Stimulated activated naive CD8-positive, alpha-beta T cell treated with anti-CD3 and anti-CD28 coated beads, Interleukin-15, amount 100 ng/mL, for 72 hours (primary cell): Measurements from ENCODE around the gene GIT2.
A peak's percentile ranks its signal among the peaks of the same experiment; 100 is the strongest.

Source experiments
- ATAC-seq: fragments of 150-1000 bp; cut with Tn5 transposase; 2 replicates; pipeline ENCODE4 v1.10.0; 2021; ENCODE audit warnings: mild to moderate bottlenecking, moderate library complexity
- DNase-seq, 2 donors: peaks; one replicate each; pipeline ENCODE4 v3.0.0; 2021 to 2022
- H3K27ac Mint-ChIP-seq, 2 donors: one replicate each; pipeline ENCODE4 v1.8.0; 2022; ENCODE audit warnings: mild to moderate bottlenecking in 2 of 2, mixed read lengths in 2 of 2, moderate library complexity in 2 of 2
- H3K27me3 Mint-ChIP-seq: one replicate; pipeline ENCODE4 v1.8.0; 2022; ENCODE audit warnings: mixed read lengths
- H3K4me1 Mint-ChIP-seq: one replicate; pipeline ENCODE4 v1.8.0; 2022; ENCODE audit warnings: mild to moderate bottlenecking, mixed read lengths
- H3K4me3 Mint-ChIP-seq, 2 donors: one replicate each; pipeline ENCODE4 v1.8.0; 2022; ENCODE audit warnings: mild to moderate bottlenecking in 2 of 2, mixed read lengths in 2 of 2, moderate library complexity in 1 of 2
- H3K9me3 Mint-ChIP-seq, 2 donors: one replicate each; pipeline ENCODE4 v1.8.0; 2022; ENCODE audit warnings: mixed read lengths in 2 of 2

GIT2 gene

DNA sequence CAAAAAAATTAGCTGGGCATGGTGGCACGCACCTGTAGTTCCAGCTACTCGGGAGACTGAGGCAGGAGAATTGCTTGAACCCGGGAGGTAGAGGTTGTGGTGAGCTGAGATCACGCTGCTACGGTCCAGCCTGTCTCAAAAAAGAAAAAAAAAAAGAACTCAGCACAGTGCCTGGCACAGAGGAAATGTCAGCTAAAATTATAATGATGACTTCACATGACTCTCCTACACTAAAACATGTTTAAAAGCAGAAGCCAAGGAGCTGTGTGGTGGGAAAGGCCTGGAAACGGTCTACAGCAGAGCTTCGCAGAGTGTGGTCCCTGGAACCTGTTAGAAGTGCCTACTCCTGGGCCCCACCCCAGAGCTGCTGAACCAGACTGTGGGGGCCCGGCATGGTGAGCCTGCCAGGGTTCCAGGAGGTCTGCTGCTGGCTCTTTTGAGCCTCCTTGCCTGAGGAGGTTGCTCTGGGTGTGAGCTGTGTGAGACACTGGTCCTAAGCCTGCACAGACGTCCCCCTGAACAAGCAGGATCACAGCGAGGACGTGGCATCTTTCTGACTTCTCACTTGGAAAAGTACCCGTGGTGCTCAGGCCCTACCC lies 68.0 kb downstream of the GIT2 start:
- Mint-ChIP-seq H3K4me1 (no peaks in the 10 kb centered on the region), H3K27ac (no peak overlapping the region), H3K9me3 (no peaks in the 10 kb centered on the region), H3K27me3 (no peaks in the 10 kb centered on the region), H3K4me3 (no peak overlapping the region)
- ATAC-seq (no peak), DNase-seq (no peak)

DNA sequence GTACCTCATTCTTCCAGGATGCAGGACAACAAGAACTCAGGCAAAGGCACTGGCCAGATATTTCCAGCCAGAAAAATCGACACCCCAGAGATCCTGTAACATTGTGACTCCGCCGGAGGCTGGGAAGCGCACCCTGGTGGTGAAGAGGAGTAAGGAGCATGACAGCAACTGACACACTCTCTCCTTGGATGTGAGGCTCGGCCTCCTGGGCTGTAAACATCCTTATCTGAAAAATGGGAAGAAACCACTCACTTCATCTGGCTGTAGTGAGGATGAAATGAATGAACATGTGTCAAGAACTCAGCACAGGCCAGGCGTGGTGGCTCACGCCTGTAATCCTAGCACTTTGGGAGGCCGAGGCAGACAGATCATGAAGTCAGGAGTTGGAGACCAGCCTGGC lies 68.5 kb downstream of the GIT2 start:
- DNase-seq = peak in 1 of 2 donors; percentile 22
- Mint-ChIP-seq H3K27me3 (no peaks in the 10 kb centered on the region), H3K4me3 (no peak overlapping the region), H3K27ac (peak overlapping the region in 1 of 2 donors; percentile 38), H3K4me1 (no peaks in the 10 kb centered on the region), H3K9me3 (no peaks in the 10 kb centered on the region)
- ATAC-seq = peak; percentile 63

DNA sequence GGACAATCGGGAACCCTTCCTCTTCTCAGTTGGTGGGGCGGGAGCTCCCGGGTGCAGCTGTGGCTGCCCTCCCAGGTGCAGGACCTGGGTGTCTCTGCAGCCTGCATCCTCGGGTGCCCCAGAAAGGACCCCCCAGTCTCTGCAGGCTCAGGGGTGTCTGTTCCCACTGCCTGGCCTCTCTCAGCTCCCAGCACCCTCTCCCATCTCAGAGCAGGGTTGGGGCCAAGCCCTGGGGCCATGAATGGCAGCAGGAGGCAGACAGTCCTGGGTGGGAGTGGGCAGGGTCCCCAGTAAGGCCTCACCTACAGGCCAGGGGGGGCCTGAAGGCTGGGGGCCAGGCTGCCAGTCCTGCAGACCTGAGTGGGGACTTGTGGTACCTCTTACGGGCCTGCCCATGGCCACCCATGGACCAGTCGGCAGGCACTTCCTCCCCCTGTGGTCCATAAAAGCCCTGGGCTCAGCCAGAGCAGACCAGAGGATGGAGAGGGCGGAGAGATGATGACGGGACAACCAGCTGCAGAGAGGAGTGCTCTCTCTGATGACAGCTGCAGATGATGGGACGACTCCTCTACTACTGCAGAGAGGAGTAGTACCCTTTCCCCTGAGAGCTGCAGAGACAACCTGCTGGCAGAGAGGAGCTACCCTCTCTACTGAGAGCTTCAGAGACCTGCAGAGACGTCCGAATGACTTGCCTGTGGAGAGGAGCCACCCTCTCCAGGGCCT lies 69.5 kb downstream of the GIT2 start:
- ATAC-seq (no peak), DNase-seq (no peak)
- Mint-ChIP-seq H3K4me3 (no peak overlapping the region), H3K27ac (no peak overlapping the region), H3K27me3 (no peaks in the 10 kb centered on the region), H3K9me3 (no peaks in the 10 kb centered on the region), H3K4me1 (no peaks in the 10 kb centered on the region)

DNA sequence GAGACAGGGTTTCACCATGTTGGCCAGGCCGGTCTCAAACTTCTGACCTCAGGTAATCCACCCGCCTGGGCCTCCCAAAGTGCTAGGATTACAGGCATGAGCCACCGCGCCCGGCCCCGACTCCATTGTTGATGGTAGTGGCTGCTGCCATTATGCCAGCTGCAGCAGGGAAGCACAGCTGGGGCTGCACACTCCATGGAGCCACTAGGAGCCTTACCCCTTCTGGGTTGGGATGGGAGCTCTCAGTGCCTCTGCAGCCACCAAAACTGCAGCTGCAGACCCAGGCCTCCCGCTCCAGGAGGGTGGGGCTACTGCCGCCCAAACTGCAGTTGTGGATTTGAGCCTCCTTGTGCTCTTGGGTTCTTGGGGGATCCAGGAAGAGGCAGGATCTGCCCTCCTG lies 70.2 kb downstream of the GIT2 start:
- H3K4me1 Mint-ChIP-seq = no peaks in the 10 kb centered on the region
- no peak for DNase-seq
- H3K4me3 Mint-ChIP-seq = no peak overlapping the region
- no peaks in the 10 kb centered on the region for H3K27me3 Mint-ChIP-seq
- ATAC-seq = no peak
- H3K27ac Mint-ChIP-seq = no peak overlapping the region
- H3K9me3 Mint-ChIP-seq = no peaks in the 10 kb centered on the region

DNA sequence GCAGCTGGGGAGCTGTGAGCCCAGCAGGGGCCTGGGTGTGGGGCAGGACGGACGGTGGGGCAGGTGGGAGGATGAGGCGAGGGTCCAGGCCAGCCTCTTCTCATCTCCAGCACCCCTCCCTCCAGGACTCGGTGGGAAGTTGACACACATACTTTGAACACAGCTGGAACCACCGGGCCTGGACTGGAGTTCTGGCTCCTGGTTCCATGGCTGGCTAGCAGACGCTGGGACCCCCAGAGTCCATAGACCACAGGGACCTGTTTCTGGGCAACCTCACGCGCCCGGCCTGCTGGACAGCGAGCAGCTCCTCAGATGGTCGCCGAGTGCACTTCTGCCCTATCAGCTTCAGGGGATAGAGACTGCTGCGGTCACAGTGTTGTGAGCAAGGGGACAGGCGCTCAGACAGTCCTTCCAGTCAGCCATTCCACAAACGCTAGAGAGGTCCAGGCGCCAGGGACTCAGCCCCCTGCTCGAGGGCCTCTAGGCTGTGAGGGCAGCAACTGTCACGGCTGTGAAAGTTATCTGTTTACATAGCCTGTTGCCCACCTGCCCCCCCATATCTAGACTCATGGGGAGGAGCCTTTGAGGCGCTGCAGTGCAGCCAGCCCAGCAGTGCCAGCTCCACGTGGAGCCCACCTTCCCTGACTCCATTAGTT lies 70.9 kb downstream of the GIT2 start:
- Mint-ChIP-seq H3K4me3 (no peak overlapping the region), H3K9me3 (no peaks in the 10 kb centered on the region), H3K4me1 (no peaks in the 10 kb centered on the region), H3K27ac (peak overlapping the region in 1 of 2 donors; percentile 85), H3K27me3 (no peaks in the 10 kb centered on the region)
- DNase-seq = no peak
- no peak for ATAC-seq

DNA sequence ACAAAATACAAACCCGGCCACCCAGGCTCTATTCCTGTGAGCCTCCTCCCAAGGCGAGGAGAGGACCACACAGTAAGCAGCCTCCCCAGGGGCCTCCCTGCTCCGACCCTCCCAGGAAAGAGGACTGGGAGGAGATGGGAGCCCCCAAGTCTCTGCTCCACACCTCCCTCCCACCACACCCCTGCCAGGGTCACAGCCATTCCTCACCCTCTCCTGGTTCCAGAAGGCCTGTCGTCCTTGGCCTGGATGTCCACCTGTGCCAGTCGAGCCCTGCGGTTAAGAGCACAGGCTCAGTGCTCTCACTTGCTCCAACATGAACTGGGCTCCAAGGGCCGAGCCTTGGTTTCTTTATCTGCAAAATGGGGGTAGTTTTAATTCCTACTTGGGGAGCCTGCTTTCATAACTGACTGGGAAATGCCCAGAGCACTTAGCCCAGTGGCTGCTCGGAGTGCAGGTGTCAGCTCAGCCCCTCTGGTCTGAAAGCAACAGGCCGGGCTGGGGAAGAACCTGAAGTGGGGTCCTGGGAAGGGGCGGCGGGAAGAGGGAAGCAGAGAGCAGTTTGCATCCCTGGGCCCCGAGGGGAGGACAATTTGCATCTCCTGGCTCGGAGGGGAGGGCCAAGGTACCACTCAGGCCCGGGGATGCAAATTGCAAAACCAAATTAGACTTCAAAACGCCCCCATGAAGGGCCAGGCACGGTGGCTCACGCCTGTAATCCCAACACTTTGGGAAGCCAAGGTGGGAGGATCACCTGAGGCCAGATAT lies 72.5 kb downstream of the GIT2 start:
- no peak for DNase-seq
- Mint-ChIP-seq H3K4me3 (no peak overlapping the region), H3K9me3 (no peaks in the 10 kb centered on the region), H3K27me3 (no peaks in the 10 kb centered on the region), H3K27ac (peak overlapping the region in 1 of 2 donors; percentile 90), H3K4me1 (no peaks in the 10 kb centered on the region)
- no peak for ATAC-seq

DNA sequence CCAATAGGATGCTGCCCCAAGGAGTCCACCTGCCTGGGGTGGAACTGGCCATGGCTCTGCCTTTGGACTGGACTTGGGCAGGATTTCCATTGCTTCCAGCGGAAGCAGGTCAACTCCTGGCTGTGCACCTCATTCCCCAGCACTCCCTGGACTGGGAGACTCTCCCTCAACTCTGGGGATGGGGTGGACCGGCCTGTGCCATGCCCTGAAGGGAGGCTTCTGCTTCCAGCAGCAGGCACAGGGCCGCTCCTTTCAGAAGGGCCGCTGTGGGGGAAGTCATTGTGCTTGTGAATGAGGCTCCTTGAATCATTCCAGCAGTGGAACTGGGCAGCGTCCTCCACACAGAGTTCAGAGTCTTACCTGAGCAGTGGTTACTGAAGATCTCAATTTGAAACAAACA lies 73.1 kb downstream of the GIT2 start:
- DNase-seq (no peak), ATAC-seq (no peak)
- Mint-ChIP-seq H3K4me3 (no peak overlapping the region), H3K27me3 (no peaks in the 10 kb centered on the region), H3K27ac (no peak overlapping the region), H3K4me1 (no peaks in the 10 kb centered on the region), H3K9me3 (no peaks in the 10 kb centered on the region)

DNA sequence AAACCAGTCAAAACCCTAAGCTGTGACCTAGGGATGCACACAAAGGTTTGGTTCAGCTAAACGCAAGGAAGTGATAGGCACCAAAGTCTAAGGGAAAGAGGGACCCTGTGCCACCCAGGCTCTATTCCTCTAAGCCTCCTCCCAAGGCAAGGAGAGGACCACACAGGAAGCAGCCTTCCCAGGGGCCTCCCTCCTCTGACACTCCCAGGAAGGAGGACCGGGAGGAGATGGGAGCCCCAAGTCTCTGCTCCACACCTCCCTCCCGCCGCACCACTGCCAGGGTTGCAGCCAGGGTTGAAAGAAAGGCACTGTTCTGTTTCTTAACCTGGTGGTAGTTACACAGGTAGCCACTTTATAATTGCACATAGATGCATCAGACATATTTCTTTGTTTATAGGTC lies 74.2 kb downstream of the GIT2 start:
- no peak overlapping the region for H3K4me3 Mint-ChIP-seq
- ATAC-seq (no peak), DNase-seq (no peak)
- H3K27me3 Mint-ChIP-seq = no peaks in the 10 kb centered on the region
- H3K9me3 Mint-ChIP-seq = no peaks in the 10 kb centered on the region
- no peak overlapping the region for H3K27ac Mint-ChIP-seq
- H3K4me1 Mint-ChIP-seq = no peaks in the 10 kb centered on the region

DNA sequence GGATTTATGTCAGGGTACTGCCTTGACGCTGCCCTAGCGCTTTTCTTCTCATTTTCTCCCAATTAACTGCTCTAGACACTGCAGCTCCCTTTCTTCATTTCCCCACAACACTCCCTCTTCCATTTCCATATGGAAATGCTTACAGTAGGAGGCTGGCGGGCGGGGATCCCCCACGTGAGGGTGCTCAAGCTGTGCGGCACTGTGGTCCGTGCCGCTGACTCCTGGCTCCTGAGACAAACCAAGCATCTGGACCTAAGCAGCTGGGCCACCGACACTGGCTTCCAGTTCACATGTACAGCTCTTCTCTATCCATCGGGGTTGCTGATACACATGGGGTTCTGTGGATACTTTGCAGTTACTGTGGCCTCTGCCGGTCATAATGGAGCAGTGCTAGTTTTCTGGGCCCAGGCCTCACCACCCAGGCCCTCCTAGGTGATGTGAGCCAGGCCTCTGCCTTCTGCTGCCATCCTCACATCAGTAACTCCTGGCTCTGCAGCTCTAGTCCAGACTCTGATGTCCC lies 75.8 kb downstream of the GIT2 start:
- H3K27ac Mint-ChIP-seq = no peak overlapping the region

DNA sequence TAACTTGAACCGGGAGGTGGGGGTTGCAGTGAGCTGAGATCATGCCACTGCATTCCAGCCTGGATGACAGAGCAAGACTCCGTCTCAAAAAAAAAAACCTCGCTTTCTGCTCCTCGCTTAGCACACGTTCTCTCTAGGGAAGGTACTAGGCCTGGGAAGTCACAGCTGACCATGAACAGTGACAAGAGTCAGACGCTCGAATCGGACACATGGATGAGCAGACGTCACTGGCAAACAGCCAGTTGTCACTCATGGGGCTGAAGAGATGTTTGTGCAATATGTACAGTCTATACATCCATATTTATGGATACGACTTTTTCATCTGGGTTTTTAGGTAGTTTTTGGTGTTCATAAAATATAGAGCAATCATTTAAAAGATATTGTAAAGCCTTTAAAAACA lies 76.7 kb downstream of the GIT2 start:
- ATAC-seq (no peak), DNase-seq (no peak)
- H3K27ac Mint-ChIP-seq = peak overlapping the region in 1 of 2 donors; percentile 53
- H3K4me1 Mint-ChIP-seq = no peaks in the 10 kb centered on the region
- H3K27me3 Mint-ChIP-seq = no peaks in the 10 kb centered on the region
- no peaks in the 10 kb centered on the region for H3K9me3 Mint-ChIP-seq
- no peak overlapping the region for H3K4me3 Mint-ChIP-seq

More for the DNA sequence above, 75.8 kb downstream of the GIT2 start:
- H3K4me3 Mint-ChIP-seq = no peak overlapping the region
- ATAC-seq (no peak), DNase-seq (no peak)
- H3K4me1 Mint-ChIP-seq = no peaks in the 10 kb centered on the region
- no peaks in the 10 kb centered on the region for H3K9me3 Mint-ChIP-seq
- no peaks in the 10 kb centered on the region for H3K27me3 Mint-ChIP-seq

DNA sequence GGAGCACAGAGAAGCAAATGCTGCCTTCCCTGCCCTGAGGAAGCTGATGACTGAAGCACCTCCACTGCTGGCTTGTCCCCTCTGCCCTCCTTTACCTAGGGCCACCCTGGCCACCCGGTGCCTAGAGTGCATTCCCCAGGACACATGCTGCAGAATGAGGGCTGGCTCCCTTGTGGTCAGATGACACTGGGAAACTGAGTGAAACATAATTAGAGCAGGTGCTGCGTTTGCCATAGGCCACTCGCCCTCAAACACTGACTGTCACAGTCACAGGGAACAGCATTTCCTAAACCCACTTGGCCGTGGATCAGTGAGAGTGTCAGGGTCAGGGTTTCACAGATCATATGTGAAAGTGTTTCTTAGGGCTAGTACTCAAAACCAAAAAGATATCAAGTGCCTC lies 80.1 kb downstream of the GIT2 start:
- ATAC-seq (no peak), DNase-seq (no peak)
- Mint-ChIP-seq H3K9me3 (no peaks in the 10 kb centered on the region), H3K27me3 (no peaks in the 10 kb centered on the region), H3K27ac (peak overlapping the region in 1 of 2 donors; percentile 71), H3K4me1 (no peaks in the 10 kb centered on the region), H3K4me3 (no peak overlapping the region)

DNA sequence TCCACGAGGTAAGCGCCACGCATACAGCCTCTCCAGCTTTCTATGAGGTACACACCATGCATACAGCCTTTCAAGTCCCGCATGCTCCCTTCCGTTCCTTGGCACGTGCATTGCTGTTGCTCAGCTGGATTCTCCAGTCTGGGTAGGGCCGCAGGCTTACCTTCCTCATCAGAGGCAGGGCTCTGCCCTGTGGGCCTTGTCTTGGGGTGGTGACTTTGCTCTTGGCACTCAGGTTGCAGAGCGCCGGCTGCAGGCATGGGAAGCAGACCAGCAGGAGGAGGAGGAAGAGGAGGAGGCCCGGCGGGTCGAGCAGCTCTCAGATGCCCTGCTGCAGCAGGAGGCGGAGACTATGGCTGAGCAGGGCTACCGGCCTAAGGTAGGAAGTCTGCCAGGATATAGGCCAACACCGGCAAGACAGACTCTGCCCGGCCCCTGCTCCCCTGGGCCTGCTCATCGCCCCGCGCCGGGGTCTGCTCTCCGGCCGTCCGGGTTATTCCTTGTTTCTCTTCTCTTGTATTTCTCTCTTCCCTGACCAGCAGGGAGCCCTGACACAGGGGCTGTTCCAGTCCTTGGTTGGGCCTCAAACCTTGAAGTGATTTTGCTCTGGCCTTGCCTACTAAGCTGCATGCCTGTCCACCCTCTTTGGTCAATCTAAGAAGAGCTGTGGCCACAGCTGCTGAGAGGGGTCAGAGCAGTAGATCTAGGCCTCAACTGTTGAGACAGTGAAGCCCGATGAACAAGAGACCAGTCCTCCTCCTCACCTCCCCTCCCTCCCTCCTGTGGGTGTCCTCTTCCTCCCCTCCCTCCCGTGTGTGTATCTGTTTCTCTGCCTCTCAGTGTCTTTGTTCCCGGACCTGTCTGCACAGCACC lies 80.8 kb downstream of the GIT2 start:
- ATAC-seq (no peak), DNase-seq (no peak)
- no peaks in the 10 kb centered on the region for H3K27me3 Mint-ChIP-seq
- no peaks in the 10 kb centered on the region for H3K4me1 Mint-ChIP-seq
- H3K4me3 Mint-ChIP-seq = no peak overlapping the region
- no peaks in the 10 kb centered on the region for H3K9me3 Mint-ChIP-seq
- H3K27ac Mint-ChIP-seq = peak overlapping the region in 1 of 2 donors; percentile 71

DNA sequence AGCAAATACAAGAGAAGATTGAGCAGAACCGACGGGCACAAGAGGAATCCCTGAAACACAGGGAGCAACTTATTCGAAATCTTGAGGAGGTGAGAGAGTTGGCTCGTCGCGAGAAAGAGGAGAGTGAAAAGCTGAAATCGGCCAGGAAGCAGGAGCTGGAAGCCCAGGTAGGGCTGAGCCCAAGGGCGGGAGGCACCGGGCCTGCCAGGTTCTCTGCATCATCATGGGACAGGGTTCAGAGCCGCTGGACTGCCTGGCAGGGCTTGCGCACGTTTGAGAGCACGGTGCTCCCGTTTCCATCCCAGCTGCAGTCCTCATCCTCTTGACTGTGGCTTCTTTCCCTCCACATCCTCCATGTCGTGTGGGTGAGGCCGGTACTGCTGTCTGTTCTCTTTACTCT lies 81.7 kb downstream of the GIT2 start:
- Mint-ChIP-seq H3K27ac (peak overlapping the region in 1 of 2 donors; percentile 68), H3K4me1 (no peaks in the 10 kb centered on the region), H3K27me3 (no peaks in the 10 kb centered on the region), H3K9me3 (no peaks in the 10 kb centered on the region), H3K4me3 (no peak overlapping the region)
- DNase-seq = no peak
- ATAC-seq = no peak

DNA sequence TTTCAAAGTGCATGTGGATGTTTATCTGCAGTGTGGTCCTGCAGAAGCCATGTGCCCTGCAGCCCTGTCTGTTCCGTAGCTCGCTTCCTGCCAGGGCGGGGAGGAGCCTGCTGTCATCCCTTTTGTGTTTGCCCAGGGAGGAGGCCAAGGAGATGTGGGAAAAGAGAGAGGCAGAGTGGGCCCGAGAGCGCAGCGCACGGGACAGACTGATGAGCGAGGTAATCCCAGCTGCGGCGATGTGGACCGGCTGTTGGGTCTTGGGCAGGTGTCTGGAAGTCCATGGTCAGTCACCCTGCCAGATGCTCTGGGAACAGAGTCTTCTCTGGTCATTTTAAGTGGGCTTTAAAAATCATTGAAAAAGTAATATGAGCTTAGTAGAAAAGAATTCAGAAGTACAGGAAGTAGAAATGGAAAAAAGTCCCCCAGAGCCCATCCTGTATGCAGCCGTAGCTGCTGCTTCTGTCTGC lies 83.3 kb downstream of the GIT2 start:
- ATAC-seq (no peak), DNase-seq (no peak)
- Mint-ChIP-seq H3K9me3 (no peaks in the 10 kb centered on the region), H3K4me1 (no peaks in the 10 kb centered on the region), H3K27ac (peak overlapping the region in 1 of 2 donors; percentile 61), H3K4me3 (no peak overlapping the region), H3K27me3 (no peaks in the 10 kb centered on the region)

DNA sequence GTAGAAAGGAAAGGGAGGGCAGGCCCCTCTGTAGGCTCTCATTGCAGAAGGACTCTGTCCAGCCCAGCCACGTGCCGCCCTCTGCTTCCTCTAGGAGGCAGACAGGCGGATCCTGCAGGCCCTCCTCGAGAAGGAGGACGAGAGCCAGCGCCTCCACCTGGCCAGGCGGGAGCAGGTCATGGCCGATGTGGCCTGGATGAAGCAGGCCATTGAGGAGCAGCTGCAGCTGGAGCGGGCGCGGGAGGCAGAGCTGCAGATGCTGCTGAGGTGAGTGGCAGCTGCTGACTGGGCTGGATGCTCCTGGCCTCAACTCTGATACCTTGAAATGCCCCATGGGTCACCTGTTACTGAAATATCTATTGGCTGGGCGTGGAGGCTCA lies 85.2 kb downstream of the GIT2 start:
- no peaks in the 10 kb centered on the region for H3K27me3 Mint-ChIP-seq
- DNase-seq (peak; percentile 14 to 26), ATAC-seq (peak; percentile 68)
- H3K9me3 Mint-ChIP-seq = no peaks in the 10 kb centered on the region
- no peaks in the 10 kb centered on the region for H3K4me1 Mint-ChIP-seq
- no peak overlapping the region for H3K4me3 Mint-ChIP-seq
- H3K27ac Mint-ChIP-seq = peak overlapping the region in 1 of 2 donors; percentile 29
